GM13977 (cell line): ENCODE results near the gene KCNK4.
A peak's percentile ranks its signal among the peaks of the same experiment; 100 is the strongest.
"Not testable (repeated sequence)": the region's sequence is repeated elsewhere in the genome, so short reads cannot be mapped to it uniquely, and the experiment has no call there.

Experiments used
- DNase-seq: peaks from one replicate; pipeline ENCODE4 v3.0.0; 2012; ENCODE audit warnings: low spot score
- CTCF ChIP-seq: IDR thresholded peaks from 2 replicates; pipeline ENCODE4 v1.5.1; 2012; ENCODE audit warnings: mild to moderate bottlenecking, control low read depth; ENCODE audit not compliant: insufficient read depth; ENCODE audit errors: extremely low read depth, missing control alignments
- in situ Hi-C: fragments of 300-500 bp; cut with MboI; formaldehyde crosslinking; loops from one replicate; pipeline ENCODE4 v1.12.0; 2022; ENCODE audit warnings: low sequenced_read_pairs, low pct_unique_long_range_greater_than_20kb, mixed read lengths, inconsistent platforms; ENCODE audit not compliant: unreplicated experiment

The KCNK4 gene

GRCh38 chr11:64313491-64314145, 22.5 kb downstream of the KCNK4 start:
- in situ Hi-C loops: no loop called here
- no peak for TF ChIP-seq CTCF
- no peak for DNase-seq

DNA sequence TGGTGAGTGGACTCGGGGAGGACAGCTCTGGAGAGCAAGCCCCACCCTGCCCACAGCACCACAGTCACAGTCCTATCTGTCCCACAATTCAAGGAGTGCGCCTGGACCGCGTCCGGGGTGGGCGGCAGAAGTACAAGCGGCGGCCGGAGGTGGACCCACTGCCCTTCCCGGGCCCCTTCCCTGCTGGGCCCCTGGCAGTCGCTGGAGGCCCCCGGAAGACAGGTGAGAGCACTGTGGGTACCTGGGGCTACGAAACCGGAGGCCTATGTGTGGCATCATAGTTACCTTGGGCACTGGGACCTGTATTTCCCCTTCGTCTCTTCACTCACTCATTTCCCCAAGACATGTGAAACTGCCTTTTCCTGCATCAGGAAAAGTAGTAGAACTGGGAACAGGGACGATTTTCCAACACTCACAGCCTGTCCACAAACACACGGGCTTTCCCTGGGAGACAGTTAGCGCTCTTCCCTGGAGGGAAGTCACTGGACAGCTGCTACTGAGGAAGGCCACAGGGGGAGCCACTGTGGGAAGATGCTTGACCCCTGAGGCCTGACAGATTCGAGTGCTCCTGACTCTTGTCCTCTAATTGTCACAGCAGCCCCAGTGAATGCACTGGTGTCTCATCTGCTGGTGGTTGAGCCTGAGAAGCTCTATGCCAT, 23.2 kb downstream of the KCNK4 start:
- no peak for DNase-seq
- in situ Hi-C loops: no loop called here

DNA sequence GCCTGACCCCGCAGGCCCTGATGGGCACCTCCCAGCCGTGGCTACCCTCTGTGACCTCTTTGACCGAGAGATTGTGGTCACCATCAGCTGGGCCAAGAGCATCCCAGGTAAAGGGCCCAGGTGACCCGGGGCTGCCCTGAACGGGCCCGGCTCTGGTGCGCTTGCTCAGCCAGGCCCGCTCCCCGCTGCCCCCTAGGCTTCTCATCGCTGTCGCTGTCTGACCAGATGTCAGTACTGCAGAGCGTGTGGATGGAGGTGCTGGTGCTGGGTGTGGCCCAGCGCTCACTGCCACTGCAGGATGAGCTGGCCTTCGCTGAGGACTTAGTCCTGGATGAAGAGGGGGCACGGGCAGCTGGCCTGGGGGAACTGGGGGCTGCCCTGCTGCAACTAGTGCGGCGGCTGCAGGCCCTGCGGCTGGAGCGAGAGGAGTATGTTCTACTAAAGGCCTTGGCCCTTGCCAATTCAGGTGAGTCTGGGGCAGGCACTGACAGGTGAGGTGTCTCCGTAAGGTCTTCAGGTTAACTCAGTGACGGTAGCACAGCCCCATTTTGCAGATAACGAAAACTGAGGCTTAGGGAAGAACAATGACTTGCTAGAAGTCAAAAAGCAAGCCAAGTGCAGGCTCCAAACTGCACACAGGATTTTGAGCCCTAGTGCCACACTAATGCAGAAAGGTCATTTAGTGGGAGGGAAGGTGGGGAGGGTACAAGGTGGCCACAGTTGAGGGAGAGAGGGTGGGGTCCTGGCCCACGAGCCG, 23.9 kb downstream of the KCNK4 start:
- in situ Hi-C loops: no loop called here
- no peak for TF ChIP-seq CTCF

More for the DNA sequence above, 23.2 kb downstream of the KCNK4 start:
- TF ChIP-seq CTCF: peak; percentile 16

DNA sequence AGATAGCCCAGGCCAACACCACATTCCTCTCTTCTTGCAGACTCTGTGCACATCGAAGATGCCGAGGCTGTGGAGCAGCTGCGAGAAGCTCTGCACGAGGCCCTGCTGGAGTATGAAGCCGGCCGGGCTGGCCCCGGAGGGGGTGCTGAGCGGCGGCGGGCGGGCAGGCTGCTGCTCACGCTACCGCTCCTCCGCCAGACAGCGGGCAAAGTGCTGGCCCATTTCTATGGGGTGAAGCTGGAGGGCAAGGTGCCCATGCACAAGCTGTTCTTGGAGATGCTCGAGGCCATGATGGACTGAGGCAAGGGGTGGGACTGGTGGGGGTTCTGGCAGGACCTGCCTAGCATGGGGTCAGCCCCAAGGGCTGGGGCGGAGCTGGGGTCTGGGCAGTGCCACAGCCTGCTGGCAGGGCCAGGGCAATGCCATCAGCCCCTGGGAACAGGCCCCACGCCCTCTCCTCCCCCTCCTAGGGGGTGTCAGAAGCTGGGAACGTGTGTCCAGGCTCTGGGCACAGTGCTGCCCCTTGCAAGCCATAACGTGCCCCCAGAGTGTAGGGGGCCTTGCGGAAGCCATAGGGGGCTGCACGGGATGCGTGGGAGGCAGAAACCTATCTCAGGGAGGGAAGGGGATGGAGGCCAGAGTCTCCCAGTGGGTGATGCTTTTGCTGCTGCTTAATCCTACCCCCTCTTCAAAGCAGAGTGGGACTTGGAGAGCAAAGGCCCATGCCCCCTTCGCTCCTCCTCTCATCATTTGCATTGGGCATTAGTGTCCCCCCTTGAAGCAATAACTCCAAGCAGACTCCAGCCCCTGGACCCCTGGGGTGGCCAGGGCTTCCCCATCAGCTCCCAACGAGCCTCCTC, 24.8 kb downstream of the KCNK4 start:
- in situ Hi-C loops, DNase-seq: not testable (repeated sequence)

More for the DNA sequence above, 23.9 kb downstream of the KCNK4 start:
- DNase-seq: no peak

- in situ Hi-C loops: no loop called here
These were observed 25.7 kb downstream of the KCNK4 start for GRCh38 chr11:64316672-64317324.

More at GRCh38 chr11:64316672-64317324, 25.7 kb downstream of the KCNK4 start:
- DNase-seq: no peak
- TF ChIP-seq CTCF: peak; percentile 18
